Suprapubic skin (tissue), 4 donors: Measurements from ENCODE around the gene LRRC8C. TPM values are rescaled to one million over a fixed set of nuclear protein-coding genes. Genes with fewer than 3 reads are reported as not detected.
"Not testable (repeated sequence)": the region's sequence is repeated elsewhere in the genome, so short reads cannot be mapped to it uniquely, and the experiment has no call there.

Experiments used
- DNase-seq, 2 donors: peaks; one replicate each; pipeline ENCODE4 v3.0.0-alpha.2; 2019; ENCODE audit warnings: low spot score in 2 of 2
- H3K27ac ChIP-seq: fragments of 200-600 bp; sonication (generic); one replicate; pipeline ENCODE4 v1.5.1; 2019
- H3K27me3 ChIP-seq: fragments of 200-600 bp; sonication (generic); one replicate; pipeline ENCODE4 v1.5.1; 2019
- H3K36me3 ChIP-seq: fragments of 200-600 bp; sonication (generic); one replicate; pipeline ENCODE4 v1.5.1; 2019
- H3K4me1 ChIP-seq: fragments of 200-600 bp; sonication (generic); one replicate; pipeline ENCODE4 v1.5.1; 2019
- H3K4me3 ChIP-seq: fragments of 200-600 bp; sonication (generic); one replicate; pipeline ENCODE4 v1.5.1; 2019; ENCODE audit warnings: mild to moderate bottlenecking
- H3K9me3 ChIP-seq: fragments of 200-600 bp; sonication (generic); one replicate; pipeline ENCODE4 v1.5.1; 2019
- EP300 ChIP-seq: sonication (generic); formaldehyde crosslinking; IDR thresholded peaks from one replicate; pipeline ENCODE4 v1.6.1; 2017; ENCODE audit warnings: antibody characterized with exemption
- POLR2A ChIP-seq, 2 donors: fragments of 450-650 bp; IDR thresholded peaks; one replicate each; pipeline ENCODE4 v1.6.1; 2017; ENCODE audit warnings: antibody characterized with exemption in 2 of 2, mild to moderate bottlenecking in 2 of 2, moderate library complexity in 2 of 2
- POLR2AphosphoS5 ChIP-seq, 3 donors: sonication (generic); formaldehyde crosslinking; IDR thresholded peaks; one replicate each; pipeline ENCODE4 v1.6.1; 2017; ENCODE audit warnings: antibody characterized with exemption in 3 of 3
- WGBS: methylation state at CpG from one replicate; pipeline ENCODE4 v1.1.5; 2018; 5-methylcytosine and 5-hydroxymethylcytosine counted together
- total RNA-seq, 4 donors: library from RNA; depleted of rRNA; stranded (reverse); fragments of >200 nt; gene quantifications; one replicate each; pipeline ENCODE4 v1.1.0, GENCODE V29; 2016
- TF ChIP-seq, protein P1 (sequence below), 2 donors: fragments of 200-600 bp in 1 of 2; fragments of 450-650 bp in 1 of 2; sonication (generic) in 1 of 2; IDR thresholded peaks; one replicate each; pipeline ENCODE4 v1.5.1; 2016 to 2019; ENCODE audit warnings: antibody characterized with exemption in 2 of 2, mild to moderate bottlenecking in 1 of 2, moderate library complexity in 1 of 2

Gene LRRC8C
- total RNA-seq, 4 donors from 2014 or later = 6.2 to 10.4 (median 9.1) TPM

GRCh38 chr1:89589515-89589914 lies 43.4 kb upstream of the LRRC8C start:
- H3K27ac ChIP-seq = no peak overlapping the region
- DNase-seq = no peak
- H3K9me3 ChIP-seq = no peaks in the 10 kb centered on the region
- TF ChIP-seq POLR2A (IDR thresholded peaks at IDR 0.05) = no peak
- TF ChIP-seq, protein P1, sequence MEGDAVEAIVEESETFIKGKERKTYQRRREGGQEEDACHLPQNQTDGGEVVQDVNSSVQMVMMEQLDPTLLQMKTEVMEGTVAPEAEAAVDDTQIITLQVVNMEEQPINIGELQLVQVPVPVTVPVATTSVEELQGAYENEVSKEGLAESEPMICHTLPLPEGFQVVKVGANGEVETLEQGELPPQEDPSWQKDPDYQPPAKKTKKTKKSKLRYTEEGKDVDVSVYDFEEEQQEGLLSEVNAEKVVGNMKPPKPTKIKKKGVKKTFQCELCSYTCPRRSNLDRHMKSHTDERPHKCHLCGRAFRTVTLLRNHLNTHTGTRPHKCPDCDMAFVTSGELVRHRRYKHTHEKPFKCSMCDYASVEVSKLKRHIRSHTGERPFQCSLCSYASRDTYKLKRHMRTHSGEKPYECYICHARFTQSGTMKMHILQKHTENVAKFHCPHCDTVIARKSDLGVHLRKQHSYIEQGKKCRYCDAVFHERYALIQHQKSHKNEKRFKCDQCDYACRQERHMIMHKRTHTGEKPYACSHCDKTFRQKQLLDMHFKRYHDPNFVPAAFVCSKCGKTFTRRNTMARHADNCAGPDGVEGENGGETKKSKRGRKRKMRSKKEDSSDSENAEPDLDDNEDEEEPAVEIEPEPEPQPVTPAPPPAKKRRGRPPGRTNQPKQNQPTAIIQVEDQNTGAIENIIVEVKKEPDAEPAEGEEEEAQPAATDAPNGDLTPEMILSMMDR (IDR thresholded peaks at IDR 0.05) = no peak
- TF ChIP-seq EP300 = no peak
- no peak for TF ChIP-seq POLR2AphosphoS5 (IDR thresholded peaks at IDR 0.05)
- peaks cover 3% of the 10 kb centered on the region for H3K36me3 ChIP-seq
- no peaks in the 10 kb centered on the region for H3K27me3 ChIP-seq
- no peak overlapping the region for H3K4me3 ChIP-seq
- H3K4me1 ChIP-seq = peaks cover 14% of the 10 kb centered on the region
- WGBS = 58% methylated on average over 1 of the region's 1 CpG

GRCh38 chr1:89590341-89591080 lies 42.4 kb upstream of the LRRC8C start:
- TF ChIP-seq EP300 (no peak), POLR2AphosphoS5 (IDR thresholded peaks at IDR 0.05) (no peak), POLR2A (IDR thresholded peaks at IDR 0.05) (no peak)
- TF ChIP-seq, protein P1 (IDR thresholded peaks at IDR 0.05) = no peak
- WGBS = 76% methylated on average over 6 of the region's 6 CpGs
- DNase-seq = no peak
- Histone ChIP-seq H3K4me3 (no peak overlapping the region), H3K36me3 (no peaks in the 10 kb centered on the region), H3K9me3 (no peaks in the 10 kb centered on the region), H3K4me1 (peaks cover 14% of the 10 kb centered on the region), H3K27me3 (no peaks in the 10 kb centered on the region), H3K27ac (no peak overlapping the region)

GRCh38 chr1:89592861-89593302 lies 40.0 kb upstream of the LRRC8C start:
- not testable (repeated sequence) for H3K36me3 ChIP-seq, H3K27me3 ChIP-seq, H3K4me3 ChIP-seq, H3K9me3 ChIP-seq, H3K27ac ChIP-seq, DNase-seq
- H3K4me1 ChIP-seq = peaks cover 14% of the 10 kb centered on the region
- 88% methylated on average over 13 of the region's 13 CpGs for WGBS

GRCh38 chr1:89594096-89594740 lies 38.7 kb upstream of the LRRC8C start:
- no peaks in the 10 kb centered on the region for H3K9me3 ChIP-seq
- H3K27me3 ChIP-seq = no peaks in the 10 kb centered on the region
- H3K4me1 ChIP-seq = peaks cover 14% of the 10 kb centered on the region
- H3K4me3 ChIP-seq = no peak overlapping the region
- H3K36me3 ChIP-seq = no peaks in the 10 kb centered on the region
- TF ChIP-seq POLR2A (IDR thresholded peaks at IDR 0.05) (no peak), POLR2AphosphoS5 (IDR thresholded peaks at IDR 0.05) (no peak), EP300 (no peak)
- TF ChIP-seq, protein P1 (IDR thresholded peaks at IDR 0.05) = no peak
- 75% methylated on average over 4 of the region's 4 CpGs for WGBS
- no peak for DNase-seq
- no peak overlapping the region for H3K27ac ChIP-seq

DNA sequence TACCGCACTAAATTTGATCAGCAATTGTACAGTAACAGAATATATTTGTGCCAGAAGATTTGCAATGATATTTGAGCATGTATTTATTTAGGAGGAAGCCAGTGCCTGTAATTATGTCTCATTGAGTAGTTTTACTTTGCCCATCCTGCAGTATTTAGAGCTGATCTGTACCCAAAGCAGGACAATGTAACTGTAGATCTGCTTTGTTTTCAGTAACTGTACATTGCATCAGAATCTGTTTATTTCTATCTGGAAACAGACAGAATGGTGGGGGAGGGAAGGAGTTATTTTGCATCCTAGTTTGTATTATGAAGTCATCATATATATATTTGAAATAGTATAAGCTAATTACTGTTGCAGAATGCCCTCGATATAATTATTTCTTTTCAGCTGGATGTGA lies 36.2 kb upstream of the LRRC8C start:
- WGBS = 91% methylated on average over 2 of the region's 2 CpGs
- H3K4me1 ChIP-seq = no peaks in the 10 kb centered on the region
- no peaks in the 10 kb centered on the region for H3K36me3 ChIP-seq
- no peak overlapping the region for H3K4me3 ChIP-seq
- no peak for TF ChIP-seq POLR2AphosphoS5 (IDR thresholded peaks at IDR 0.05)
- no peak for TF ChIP-seq EP300
- TF ChIP-seq, protein P1 (IDR thresholded peaks at IDR 0.05) = no peak
- no peak for TF ChIP-seq POLR2A (IDR thresholded peaks at IDR 0.05)
- no peaks in the 10 kb centered on the region for H3K27me3 ChIP-seq
- H3K27ac ChIP-seq = no peak overlapping the region
- no peaks in the 10 kb centered on the region for H3K9me3 ChIP-seq
- DNase-seq = no peak
